Left colon (tissue), 2 donors: ENCODE data around the gene S100PBP. TPM values are rescaled to one million over a fixed set of nuclear protein-coding genes. Genes with fewer than 3 reads are reported as not detected.

Experiments
- ATAC-seq: fragments of 200-7000 bp; cut with Tn5 transposase; one replicate; pipeline ENCODE4 v1.9.1; 2020; ENCODE audit warnings: mild to moderate bottlenecking, moderate library complexity
- DNase-seq, 2 donors: peaks; one replicate each; pipeline ENCODE4 v3.0.0-alpha.2; 2020
- intact Hi-C, 2 donors: fragments of 100-400 bp; cut with DNase I in 1 of 2; cut with micrococcal nuclease in 1 of 2; formaldehyde crosslinking; loops; one replicate each; pipeline versions ENCODE4 v1.11.2 to v1.14.0; 2022; cut with DNase I, micrococcal nuclease
- total RNA-seq, 2 donors: library from RNA; stranded (reverse); fragmentation: NEBNext Ultra II Directional; extraction: Animal tissue kit (Norgen Biotek cat#: 25700); gene quantifications; one replicate each; pipeline ENCODE4 v1.2.1, GENCODE V29; 2021
- donor health status: DM: no; HTN: no; CAD: no.
- donor health status: DM: yes; HTN: yes; CAD: no.

S100PBP gene
- total RNA-seq, 2 donors from 2014 or later: 29.1 to 29.5 TPM

- no peak for ATAC-seq
These were observed 3.3 kb upstream of the S100PBP start for GRCh38 chr1:32813941-32814739.

GRCh38 chr1:32816676-32817158, 736 bp upstream of the S100PBP start:
- peak; percentile 3 for ATAC-seq
- intact Hi-C loops: no loop called here
- DNase-seq: peak in 1 of 2 donors; percentile 33

More at GRCh38 chr1:32813941-32814739, 3.3 kb upstream of the S100PBP start:
- no peak for DNase-seq
- intact Hi-C loops: no loop called here

- DNase-seq: peak; percentile 77 to 80
- intact Hi-C loops: no loop called here
- peak; percentile 51 for ATAC-seq
These were observed 648 bp downstream of the S100PBP start for GRCh38 chr1:32817815-32818786.

- intact Hi-C loops: no loop called here
- ATAC-seq: no peak
- DNase-seq: no peak
These were observed 1.5 kb downstream of the S100PBP start for GRCh38 chr1:32818804-32819541.

- ATAC-seq: no peak
- intact Hi-C loops: no loop called here
- no peak for DNase-seq
These were observed 7.7 kb downstream of the S100PBP start for GRCh38 chr1:32825181-32825580.

GRCh38 chr1:32828341-32828740, 10.9 kb downstream of the S100PBP start:
- ATAC-seq (no peak), DNase-seq (no peak)
- intact Hi-C loops: no loop called here

- DNase-seq: no peak
These were observed 12.8 kb downstream of the S100PBP start for GRCh38 chr1:32830092-32830852.

GRCh38 chr1:32831878-32832277, 14.4 kb downstream of the S100PBP start:
- DNase-seq: no peak
- ATAC-seq: no peak
- intact Hi-C loops: no loop called here

More at GRCh38 chr1:32830092-32830852, 12.8 kb downstream of the S100PBP start:
- intact Hi-C loops: no loop called here
- ATAC-seq: no peak

GRCh38 chr1:32848354-32849063, 31.1 kb downstream of the S100PBP start:
- intact Hi-C loops: no loop called here
- DNase-seq (no peak), ATAC-seq (no peak)

- ATAC-seq (peak; percentile 97), DNase-seq (no peak)
- intact Hi-C loops: no loop called here
These were observed 38.6 kb downstream of the S100PBP start for GRCh38 chr1:32855861-32856617.

- no peak for ATAC-seq
- no peak for DNase-seq
- intact Hi-C loops: no loop called here
These were observed 40.7 kb downstream of the S100PBP start for GRCh38 chr1:32858136-32858535.

GRCh38 chr1:32858791-32859190, 41.3 kb downstream of the S100PBP start:
- ATAC-seq: no peak
- intact Hi-C loops: no loop called here
- no peak for DNase-seq

- ATAC-seq (no peak), DNase-seq (no peak)
- intact Hi-C loops: no loop called here
These were observed 42.5 kb downstream of the S100PBP start for GRCh38 chr1:32859915-32860314.

GRCh38 chr1:32860566-32860965, 43.1 kb downstream of the S100PBP start:
- ATAC-seq (no peak), DNase-seq (no peak)
- intact Hi-C loops: no loop called here

GRCh38 chr1:32861904-32862695, 44.6 kb downstream of the S100PBP start:
- intact Hi-C loops: no loop called here
- ATAC-seq (no peak), DNase-seq (no peak)

- DNase-seq (no peak), ATAC-seq (no peak)
- intact Hi-C loops: no loop called here
These were observed 45.9 kb downstream of the S100PBP start for GRCh38 chr1:32863218-32863880.
